SU-DHL-6 (cell line): ENCODE measurements around the gene EVA1B.

Source experiments
- H2AFZ ChIP-seq: fragments of 200-600 bp; sonication (generic); 2 replicates; pipeline ENCODE4 v1.6.1; 2014; ENCODE audit warnings: low read depth, mild to moderate bottlenecking, moderate library complexity, mixed read lengths, antibody characterized with exemption, low read length; ENCODE audit not compliant: severe bottlenecking
- H3F3A ChIP-seq: fragments of 200-600 bp; shearing (Covaris generic); 2 replicates; pipeline ENCODE4 v1.6.0; 2016; ENCODE audit warnings: antibody characterized with exemption, mild to moderate bottlenecking; ENCODE audit not compliant: insufficient read depth
- H3K27ac ChIP-seq: fragments of 200-600 bp; sonication (generic); 2 replicates; pipeline ENCODE4 v1.5.1; 2016; ENCODE audit warnings: low read depth, mild to moderate bottlenecking, low read length, moderate library complexity, mixed read lengths
- H3K27me3 ChIP-seq: fragments of 200-600 bp; sonication (generic), shearing (Covaris generic); 2 replicates; pipeline ENCODE4 v1.6.0; 2014; ENCODE audit warnings: mild to moderate bottlenecking, low read length
- H3K36me3 ChIP-seq: fragments of 200-600 bp; sonication (generic); 2 replicates; pipeline ENCODE4 v1.6.1; 2014; ENCODE audit warnings: mild to moderate bottlenecking, low read length, mixed read lengths
- H3K4me2 ChIP-seq: fragments of 300-600, 200-600 bp; shearing (Covaris generic), sonication (generic); 2 replicates; pipeline ENCODE4 v1.6.0; 2014; ENCODE audit warnings: low read length, low read depth, mild to moderate bottlenecking; ENCODE audit not compliant: poor library complexity, severe bottlenecking
- H3K4me3 ChIP-seq: fragments of 200-600 bp; sonication (generic); 2 replicates; pipeline ENCODE4 v1.5.1; 2014; ENCODE audit warnings: antibody characterized with exemption, low read length, mild to moderate bottlenecking, mixed read lengths; ENCODE audit not compliant: insufficient read depth, poor library complexity, severe bottlenecking
- H3K79me2 ChIP-seq: fragments of 200-600 bp; sonication (generic); 2 replicates; pipeline ENCODE4 v1.6.1; 2014; ENCODE audit warnings: mild to moderate bottlenecking, low read length, moderate library complexity; ENCODE audit not compliant: insufficient read depth
- H3K9ac ChIP-seq: fragments of 200-600 bp; sonication (generic); 2 replicates; pipeline ENCODE4 v1.7.0; 2014; ENCODE audit warnings: mild to moderate bottlenecking, low read length
- H3K9me2 ChIP-seq: fragments of 200-600 bp; sonication (generic); replicated peaks from 2 replicates; pipeline ENCODE4 v1.6.1; 2014; ENCODE audit warnings: low read length; ENCODE audit not compliant: insufficient read depth
- H3K9me3 ChIP-seq: fragments of 200-600 bp; sonication (generic); 2 replicates; pipeline ENCODE4 v1.6.1; 2014; ENCODE audit warnings: low read length, mixed read lengths; ENCODE audit not compliant: insufficient read depth
- H4K20me1 ChIP-seq: fragments of 200-600 bp; sonication (generic); 2 replicates; pipeline ENCODE4 v1.6.1; 2014; ENCODE audit warnings: low read depth, mild to moderate bottlenecking, antibody characterized with exemption, low read length, moderate library complexity, mixed read lengths
- EZH2phosphoT487 ChIP-seq: fragments of 200-600 bp; sonication (generic), shearing (Covaris generic); conservative IDR thresholded peaks from 2 replicates; pipeline ENCODE4 v1.6.1; 2018; ENCODE audit warnings: mild to moderate bottlenecking, antibody characterized with exemption, low read length, moderate library complexity, mixed read lengths
- TF ChIP-seq, protein P1 (sequence below): fragments of 200-600 bp; sonication (generic); IDR thresholded peaks from one replicate; pipeline ENCODE4 v1.5.1; 2017; ENCODE audit warnings: antibody characterized with exemption, mild to moderate bottlenecking, low read length, moderate library complexity; ENCODE audit not compliant: insufficient read depth, poor library complexity, severe bottlenecking

Gene EVA1B

DNA sequence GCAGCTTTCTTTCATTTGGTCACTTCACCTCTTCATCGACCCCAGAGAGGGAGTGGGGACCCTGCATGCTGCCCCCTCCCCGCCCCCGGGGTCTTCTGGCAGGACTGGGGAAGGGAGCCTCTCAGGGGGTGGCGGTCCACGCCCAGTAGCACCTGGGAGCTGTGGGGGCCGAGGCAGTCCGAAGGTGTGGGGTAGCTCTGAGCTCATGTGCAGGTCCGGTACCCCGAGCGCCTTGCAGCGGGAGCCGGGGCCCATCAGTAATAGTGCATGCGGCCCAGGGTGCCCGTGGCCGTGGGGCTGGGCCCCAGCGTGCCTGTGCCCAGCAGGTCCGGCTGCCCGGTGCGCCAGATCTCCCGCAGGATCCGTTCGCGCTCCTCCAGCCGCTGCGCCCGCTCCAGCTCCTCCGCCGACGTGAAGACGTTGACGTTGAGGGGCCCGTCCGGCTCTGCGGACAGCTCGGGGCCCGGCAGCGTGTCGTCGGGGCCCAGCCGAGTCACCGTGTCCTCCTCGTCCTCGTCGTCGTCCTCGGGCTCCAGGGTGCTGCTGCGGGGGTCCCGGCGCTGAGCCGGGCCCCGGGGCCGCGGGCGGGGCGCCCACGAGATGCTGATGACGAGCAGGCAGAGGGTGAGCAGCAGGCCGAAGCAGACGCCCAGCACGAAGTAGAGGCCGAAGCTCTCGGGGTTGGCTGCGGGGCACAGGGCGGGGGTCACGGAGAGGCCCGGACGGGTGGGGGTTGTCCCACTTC, 1.2 kb downstream of the EVA1B start:
- H3K9ac ChIP-seq, result no peak overlapping the region
- H4K20me1 ChIP-seq, result no peaks in the 10 kb centered on the region
- H3K79me2 ChIP-seq, result no peaks in the 10 kb centered on the region
- H2AFZ ChIP-seq, result no peak overlapping the region
- no peak overlapping the region for H3K27ac ChIP-seq
- no peak overlapping the region for H3K4me3 ChIP-seq
- no peaks in the 10 kb centered on the region for H3K9me2 ChIP-seq
- no peaks in the 10 kb centered on the region for H3K36me3 ChIP-seq
- no peaks in the 10 kb centered on the region for H3K9me3 ChIP-seq
- H3K27me3 ChIP-seq, result no peaks in the 10 kb centered on the region
- TF ChIP-seq, protein P1, sequence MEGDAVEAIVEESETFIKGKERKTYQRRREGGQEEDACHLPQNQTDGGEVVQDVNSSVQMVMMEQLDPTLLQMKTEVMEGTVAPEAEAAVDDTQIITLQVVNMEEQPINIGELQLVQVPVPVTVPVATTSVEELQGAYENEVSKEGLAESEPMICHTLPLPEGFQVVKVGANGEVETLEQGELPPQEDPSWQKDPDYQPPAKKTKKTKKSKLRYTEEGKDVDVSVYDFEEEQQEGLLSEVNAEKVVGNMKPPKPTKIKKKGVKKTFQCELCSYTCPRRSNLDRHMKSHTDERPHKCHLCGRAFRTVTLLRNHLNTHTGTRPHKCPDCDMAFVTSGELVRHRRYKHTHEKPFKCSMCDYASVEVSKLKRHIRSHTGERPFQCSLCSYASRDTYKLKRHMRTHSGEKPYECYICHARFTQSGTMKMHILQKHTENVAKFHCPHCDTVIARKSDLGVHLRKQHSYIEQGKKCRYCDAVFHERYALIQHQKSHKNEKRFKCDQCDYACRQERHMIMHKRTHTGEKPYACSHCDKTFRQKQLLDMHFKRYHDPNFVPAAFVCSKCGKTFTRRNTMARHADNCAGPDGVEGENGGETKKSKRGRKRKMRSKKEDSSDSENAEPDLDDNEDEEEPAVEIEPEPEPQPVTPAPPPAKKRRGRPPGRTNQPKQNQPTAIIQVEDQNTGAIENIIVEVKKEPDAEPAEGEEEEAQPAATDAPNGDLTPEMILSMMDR, result no peak
- no peak for TF ChIP-seq EZH2phosphoT487
- no peaks in the 10 kb centered on the region for H3F3A ChIP-seq
- H3K4me2 ChIP-seq, result no peak overlapping the region

DNA sequence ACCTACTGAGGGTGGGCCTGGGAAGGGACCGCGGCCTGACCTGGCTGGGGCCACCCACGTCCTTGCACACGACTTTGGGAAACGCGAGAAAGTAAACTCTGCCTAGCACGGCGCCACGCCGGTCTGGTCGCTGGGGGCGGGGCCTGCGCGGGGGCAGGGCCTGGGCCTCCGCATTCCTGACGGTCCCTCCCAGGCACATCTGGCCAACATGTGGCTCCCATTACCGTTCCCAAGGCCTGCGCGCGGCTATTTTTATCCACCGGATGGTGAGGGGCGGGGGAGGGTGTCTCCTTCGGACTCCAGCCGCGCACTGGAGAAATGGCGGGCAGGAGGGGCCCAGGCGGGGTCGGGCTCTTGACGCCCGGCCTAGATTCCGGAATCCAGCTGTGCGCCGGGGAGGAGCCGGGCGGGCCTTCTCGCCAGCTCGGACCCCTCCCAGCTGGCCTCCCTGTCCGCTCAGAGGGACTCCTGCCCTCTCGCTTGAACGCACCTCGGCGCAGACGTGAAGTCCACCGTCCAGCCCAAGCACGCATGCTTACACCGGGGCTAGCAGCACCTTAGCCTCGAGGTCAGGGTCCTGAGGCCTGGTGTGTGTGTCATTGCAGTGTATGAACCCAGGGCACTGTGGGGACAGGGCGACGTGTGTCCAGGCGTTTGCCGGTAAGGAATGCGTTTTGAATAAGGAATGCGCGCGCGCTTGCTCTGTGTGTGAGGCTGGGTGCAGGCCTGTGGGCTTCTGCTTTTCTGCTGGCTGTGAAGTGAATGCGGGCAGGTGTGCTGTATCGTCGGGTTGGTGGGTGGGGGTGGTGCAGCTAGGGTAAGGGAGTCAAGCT, 2.1 kb downstream of the EVA1B start:
- no peak overlapping the region for H3K4me3 ChIP-seq
- no peaks in the 10 kb centered on the region for H3K9me3 ChIP-seq
- H3K36me3 ChIP-seq, result no peaks in the 10 kb centered on the region
- no peaks in the 10 kb centered on the region for H3F3A ChIP-seq
- H3K4me2 ChIP-seq, result peak overlapping the region; percentile 16
- H3K9ac ChIP-seq, result no peak overlapping the region
- no peaks in the 10 kb centered on the region for H3K9me2 ChIP-seq
- H3K27me3 ChIP-seq, result no peaks in the 10 kb centered on the region
- no peak for TF ChIP-seq EZH2phosphoT487
- H4K20me1 ChIP-seq, result no peaks in the 10 kb centered on the region
- no peaks in the 10 kb centered on the region for H3K79me2 ChIP-seq
- H2AFZ ChIP-seq, result no peak overlapping the region
- H3K27ac ChIP-seq, result no peak overlapping the region

DNA sequence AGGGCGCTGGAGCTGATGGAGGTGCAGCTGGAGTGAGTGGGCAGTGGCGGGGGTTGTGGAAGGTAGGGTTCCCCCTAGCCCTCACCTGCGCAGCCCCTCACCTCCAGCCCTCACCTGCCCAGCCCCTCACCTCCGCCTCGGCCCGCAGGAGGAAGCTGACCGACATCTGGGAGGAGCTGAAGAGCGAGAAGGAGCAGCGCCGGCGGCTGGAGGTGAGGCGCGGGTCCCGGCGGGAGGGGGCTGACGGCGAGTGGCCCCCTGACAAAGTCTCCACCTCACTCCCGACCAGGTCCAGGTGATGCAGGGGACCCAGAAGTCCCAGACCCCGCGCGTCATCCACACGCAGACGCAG, 2.7 kb downstream of the EVA1B start:
- Histone ChIP-seq H3K36me3 (no peaks in the 10 kb centered on the region), H4K20me1 (no peaks in the 10 kb centered on the region), H3F3A (no peaks in the 10 kb centered on the region), H3K9me3 (no peaks in the 10 kb centered on the region), H3K27me3 (no peaks in the 10 kb centered on the region), H3K27ac (no peak overlapping the region), H3K9ac (no peak overlapping the region), H3K4me3 (no peak overlapping the region), H3K9me2 (no peaks in the 10 kb centered on the region), H2AFZ (no peak overlapping the region), H3K4me2 (peak overlapping the region; percentile 14), H3K79me2 (no peaks in the 10 kb centered on the region)
- TF ChIP-seq, protein P1, result no peak
- no peak for TF ChIP-seq EZH2phosphoT487
